ENCODE data around the gene UXT.

The UXT gene

GRCh38 chrX:47658684-47659420 is at the start of gene UXT:
UXT (minus strand) TSS chrX:47659180; CDS start chrX:47658927, 253 bp downstream.
- Mint-ChIP-seq H3K36me3 (ENCODE audit: low read depth) (peaks cover 22% of the 10 kb centered on the region), H3K4me3 (peak within 1 kb of the TSS; percentile 88), H3K9me3 (peaks cover 56% of the 10 kb centered on the region), H3K27ac (peak within 1 kb of the TSS; percentile 99), H3K4me1 (peaks cover 5% of the 10 kb centered on the region), H3K27me3 (ENCODE audit: low read depth, poor library complexity) (peaks cover 3% of the 10 kb centered on the region)
- no peak for TF ChIP-seq CTCF (IDR thresholded peaks at IDR 0.05)
- DNase-seq, result peak; percentile 91

GRCh38 chrX:47707031-47707780 is 48.2 kb upstream of the UXT start:
- TF ChIP-seq CTCF (IDR thresholded peaks at IDR 0.05), result no peak
- Mint-ChIP-seq H3K27ac (peak overlapping the region; percentile 95), H3K27me3 (ENCODE audit: low read depth, poor library complexity) (peaks cover under 1% of the 10 kb centered on the region), H3K36me3 (ENCODE audit: low read depth) (no peaks in the 10 kb centered on the region), H3K4me1 (peaks cover 55% of the 10 kb centered on the region), H3K4me3 (peak overlapping the region; percentile 30), H3K9me3 (peaks cover 41% of the 10 kb centered on the region)
- no peak for DNase-seq

- Mint-ChIP-seq H3K4me3 (no peak overlapping the region), H3K9me3 (peaks cover 44% of the 10 kb centered on the region), H3K36me3 (ENCODE audit: low read depth) (no peaks in the 10 kb centered on the region), H3K4me1 (peaks cover 53% of the 10 kb centered on the region), H3K27me3 (ENCODE audit: low read depth, poor library complexity) (no peaks in the 10 kb centered on the region), H3K27ac (no peak overlapping the region)
- DNase-seq, result no peak
- TF ChIP-seq CTCF (IDR thresholded peaks at IDR 0.05), result no peak
Observed at GRCh38 chrX:47706575-47706974, 47.6 kb upstream of the UXT start.

- peaks cover 43% of the 10 kb centered on the region for H3K9me3 Mint-ChIP-seq
Observed at GRCh38 chrX:47704736-47705135, 45.8 kb upstream of the UXT start.

GRCh38 chrX:47697181-47697580 is 38.2 kb upstream of the UXT start:
- Mint-ChIP-seq H3K4me1 (no peaks in the 10 kb centered on the region), H3K27me3 (ENCODE audit: low read depth, poor library complexity) (peaks cover 8% of the 10 kb centered on the region), H3K4me3 (no peak overlapping the region), H3K9me3 (peaks cover 58% of the 10 kb centered on the region), H3K36me3 (ENCODE audit: low read depth) (no peaks in the 10 kb centered on the region), H3K27ac (no peak overlapping the region)
- TF ChIP-seq CTCF (IDR thresholded peaks at IDR 0.05), result no peak
- DNase-seq, result no peak

More at GRCh38 chrX:47704736-47705135, 45.8 kb upstream of the UXT start:
- no peak for DNase-seq
- TF ChIP-seq CTCF (IDR thresholded peaks at IDR 0.05), result no peak
- Mint-ChIP-seq H3K36me3 (ENCODE audit: low read depth) (no peaks in the 10 kb centered on the region), H3K4me3 (no peak overlapping the region), H3K27ac (no peak overlapping the region), H3K27me3 (ENCODE audit: low read depth, poor library complexity) (peaks cover 8% of the 10 kb centered on the region), H3K4me1 (peaks cover 53% of the 10 kb centered on the region)

Data from nephron progenitor cell (in vitro differentiated cells).